GM12878 (cell line): ENCODE measurements around the gene NKD2.

Source experiments
- CREB1 ChIP-seq: IDR thresholded peaks from 2 replicates; pipeline ENCODE4 v1.6.1; 2012; ENCODE audit warnings: low read depth, mild to moderate bottlenecking, inconsistent platforms
- EP300 ChIP-seq, 2 experiments: fragments of 150-350 bp in 1 of 2; IDR thresholded peaks; 2 replicates each; pipeline ENCODE4 v1.6.1; 2011 to 2012; ENCODE audit warnings: low read depth in 2 of 2, low read length in 2 of 2, borderline replicate concordance in 1 of 2, improper control_type of control experiment in 1 of 2, inconsistent platforms in 1 of 2; ENCODE audit not compliant: control insufficient read depth in 1 of 2
- EZH2 ChIP-seq: IDR thresholded peaks from 2 replicates; pipeline ENCODE4 v1.6.1; 2012; ENCODE audit warnings: low read depth, mild to moderate bottlenecking, control low read depth, inconsistent platforms, low read length, borderline replicate concordance; ENCODE audit not compliant: control insufficient read depth
- JUND ChIP-seq: IDR thresholded peaks from 2 replicates; pipeline ENCODE4 v1.6.1; 2012; ENCODE audit warnings: low read depth, mild to moderate bottlenecking, low read length, improper control_type of control experiment, moderate library complexity
- NFIC ChIP-seq: IDR thresholded peaks from 2 replicates; pipeline ENCODE4 v1.6.1; 2012; ENCODE audit warnings: low read depth, mild to moderate bottlenecking, inconsistent platforms, low read length, moderate library complexity
- POLR2A ChIP-seq: IDR thresholded peaks from 2 replicates; pipeline ENCODE4 v1.6.1; 2011; ENCODE audit warnings: low read depth, mild to moderate bottlenecking, low read length
- TBL1XR1 ChIP-seq: IDR thresholded peaks from 2 replicates; pipeline ENCODE4 v1.6.1; 2012; ENCODE audit warnings: low read depth, low read length, improper control_type of control experiment
- TF ChIP-seq, protein P1 (sequence below): fragments of 450-650 bp; IDR thresholded peaks from 2 replicates; pipeline ENCODE4 v1.6.1; 2016; ENCODE audit warnings: mild to moderate bottlenecking, moderate library complexity, borderline replicate concordance
- TF ChIP-seq, protein P2 (sequence below): fragments of 450-650 bp; formaldehyde crosslinking; IDR thresholded peaks from 2 replicates; pipeline ENCODE4 v1.4.0; 2020; ENCODE audit warnings: mild to moderate bottlenecking, moderate library complexity

DNA sequence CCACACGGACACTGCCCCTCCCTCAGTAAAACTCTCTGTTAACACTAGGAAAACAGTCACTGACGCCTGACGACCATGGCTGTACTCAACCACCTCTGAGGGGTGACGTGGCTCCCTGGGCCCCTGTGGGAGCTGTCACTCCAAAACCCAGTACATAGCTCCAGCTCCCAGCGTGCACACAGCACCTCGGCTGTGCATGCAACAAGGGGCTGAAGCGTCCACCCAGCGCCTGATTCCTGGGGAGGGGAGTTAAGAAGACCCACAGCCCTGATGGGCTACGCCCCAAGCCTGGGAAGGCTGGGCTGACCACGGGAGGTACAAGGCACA, 66.9 kb downstream of the NKD2 start:
- TF ChIP-seq, protein P1, sequence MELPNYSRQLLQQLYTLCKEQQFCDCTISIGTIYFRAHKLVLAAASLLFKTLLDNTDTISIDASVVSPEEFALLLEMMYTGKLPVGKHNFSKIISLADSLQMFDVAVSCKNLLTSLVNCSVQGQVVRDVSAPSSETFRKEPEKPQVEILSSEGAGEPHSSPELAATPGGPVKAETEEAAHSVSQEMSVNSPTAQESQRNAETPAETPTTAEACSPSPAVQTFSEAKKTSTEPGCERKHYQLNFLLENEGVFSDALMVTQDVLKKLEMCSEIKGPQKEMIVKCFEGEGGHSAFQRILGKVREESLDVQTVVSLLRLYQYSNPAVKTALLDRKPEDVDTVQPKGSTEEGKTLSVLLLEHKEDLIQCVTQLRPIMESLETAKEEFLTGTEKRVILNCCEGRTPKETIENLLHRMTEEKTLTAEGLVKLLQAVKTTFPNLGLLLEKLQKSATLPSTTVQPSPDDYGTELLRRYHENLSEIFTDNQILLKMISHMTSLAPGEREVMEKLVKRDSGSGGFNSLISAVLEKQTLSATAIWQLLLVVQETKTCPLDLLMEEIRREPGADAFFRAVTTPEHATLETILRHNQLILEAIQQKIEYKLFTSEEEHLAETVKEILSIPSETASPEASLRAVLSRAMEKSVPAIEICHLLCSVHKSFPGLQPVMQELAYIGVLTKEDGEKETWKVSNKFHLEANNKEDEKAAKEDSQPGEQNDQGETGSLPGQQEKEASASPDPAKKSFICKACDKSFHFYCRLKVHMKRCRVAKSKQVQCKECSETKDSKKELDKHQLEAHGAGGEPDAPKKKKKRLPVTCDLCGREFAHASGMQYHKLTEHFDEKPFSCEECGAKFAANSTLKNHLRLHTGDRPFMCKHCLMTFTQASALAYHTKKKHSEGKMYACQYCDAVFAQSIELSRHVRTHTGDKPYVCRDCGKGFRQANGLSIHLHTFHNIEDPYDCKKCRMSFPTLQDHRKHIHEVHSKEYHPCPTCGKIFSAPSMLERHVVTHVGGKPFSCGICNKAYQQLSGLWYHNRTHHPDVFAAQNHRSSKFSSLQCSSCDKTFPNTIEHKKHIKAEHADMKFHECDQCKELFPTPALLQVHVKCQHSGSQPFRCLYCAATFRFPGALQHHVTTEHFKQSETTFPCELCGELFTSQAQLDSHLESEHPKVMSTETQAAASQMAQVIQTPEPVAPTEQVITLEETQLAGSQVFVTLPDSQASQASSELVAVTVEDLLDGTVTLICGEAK, result no peak
- TF ChIP-seq EP300 (IDR thresholded peaks at IDR 0.05; ENCODE audit: borderline replicate concordance in 1 of 2, control insufficient read depth in 1 of 2, low read depth in 2 of 2, low read length in 2 of 2), result no peak
- TF ChIP-seq, protein P2, sequence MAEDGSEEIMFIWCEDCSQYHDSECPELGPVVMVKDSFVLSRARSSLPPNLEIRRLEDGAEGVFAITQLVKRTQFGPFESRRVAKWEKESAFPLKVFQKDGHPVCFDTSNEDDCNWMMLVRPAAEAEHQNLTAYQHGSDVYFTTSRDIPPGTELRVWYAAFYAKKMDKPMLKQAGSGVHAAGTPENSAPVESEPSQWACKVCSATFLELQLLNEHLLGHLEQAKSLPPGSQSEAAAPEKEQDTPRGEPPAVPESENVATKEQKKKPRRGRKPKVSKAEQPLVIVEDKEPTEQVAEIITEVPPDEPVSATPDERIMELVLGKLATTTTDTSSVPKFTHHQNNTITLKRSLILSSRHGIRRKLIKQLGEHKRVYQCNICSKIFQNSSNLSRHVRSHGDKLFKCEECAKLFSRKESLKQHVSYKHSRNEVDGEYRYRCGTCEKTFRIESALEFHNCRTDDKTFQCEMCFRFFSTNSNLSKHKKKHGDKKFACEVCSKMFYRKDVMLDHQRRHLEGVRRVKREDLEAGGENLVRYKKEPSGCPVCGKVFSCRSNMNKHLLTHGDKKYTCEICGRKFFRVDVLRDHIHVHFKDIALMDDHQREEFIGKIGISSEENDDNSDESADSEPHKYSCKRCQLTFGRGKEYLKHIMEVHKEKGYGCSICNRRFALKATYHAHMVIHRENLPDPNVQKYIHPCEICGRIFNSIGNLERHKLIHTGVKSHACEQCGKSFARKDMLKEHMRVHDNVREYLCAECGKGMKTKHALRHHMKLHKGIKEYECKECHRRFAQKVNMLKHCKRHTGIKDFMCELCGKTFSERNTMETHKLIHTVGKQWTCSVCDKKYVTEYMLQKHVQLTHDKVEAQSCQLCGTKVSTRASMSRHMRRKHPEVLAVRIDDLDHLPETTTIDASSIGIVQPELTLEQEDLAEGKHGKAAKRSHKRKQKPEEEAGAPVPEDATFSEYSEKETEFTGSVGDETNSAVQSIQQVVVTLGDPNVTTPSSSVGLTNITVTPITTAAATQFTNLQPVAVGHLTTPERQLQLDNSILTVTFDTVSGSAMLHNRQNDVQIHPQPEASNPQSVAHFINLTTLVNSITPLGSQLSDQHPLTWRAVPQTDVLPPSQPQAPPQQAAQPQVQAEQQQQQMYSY (CRISPR knock-in tag), result no peak
- no peak for TF ChIP-seq EZH2
- no peak for TF ChIP-seq NFIC
- no peak for TF ChIP-seq TBL1XR1
- no peak for TF ChIP-seq JUND
- no peak for TF ChIP-seq POLR2A
- no peak for TF ChIP-seq CREB1
